HUES6 (cell line): ENCODE data around the gene CTAG1B.
"Not testable (repeated sequence)": the region's sequence is repeated elsewhere in the genome, so short reads cannot be mapped to it uniquely, and the experiment has no call there.

Experiments used
- H3K27ac ChIP-seq: 2 replicates; pipeline ENCODE4 v1.7.0; 2013; ENCODE audit warnings: low read depth, mild to moderate bottlenecking, low read length, inconsistent platforms
- H3K27me3 ChIP-seq: 2 replicates; pipeline ENCODE4 v1.6.1; 2013; ENCODE audit warnings: low read length; ENCODE audit not compliant: control insufficient read depth, insufficient read depth
- H3K36me3 ChIP-seq: 2 replicates; pipeline ENCODE4 v1.6.1; 2013; ENCODE audit warnings: low read length; ENCODE audit not compliant: control insufficient read depth, insufficient read depth
- H3K4me1 ChIP-seq: 2 replicates; pipeline ENCODE4 v1.6.1; 2013; ENCODE audit warnings: low read length; ENCODE audit not compliant: control insufficient read depth, insufficient read depth
- H3K4me3 ChIP-seq: 2 replicates; pipeline ENCODE4 v1.5.1; 2013; ENCODE audit warnings: low read depth, low read length
- H3K9ac ChIP-seq: one replicate; pipeline ENCODE4 v1.6.1; 2013; ENCODE audit warnings: mild to moderate bottlenecking, low read length
- H3K9me3 ChIP-seq: 2 replicates; pipeline ENCODE4 v1.6.1; 2013; ENCODE audit warnings: low read depth, low read length; ENCODE audit not compliant: control insufficient read depth, insufficient read depth

The CTAG1B gene

GRCh38 chrX:154584585-154585183 lies 34.4 kb downstream of the CTAG1B start, which contains the start of gene CTAG1A:
Gene CTAG1A (plus strand): TSS chrX:154585133. CDS start chrX:154585207, 74 bp downstream.
- H3K27ac ChIP-seq, H3K9ac ChIP-seq, H3K36me3 ChIP-seq, H3K9me3 ChIP-seq, H3K4me3 ChIP-seq, H3K27me3 ChIP-seq, H3K4me1 ChIP-seq: not testable (repeated sequence)

GRCh38 chrX:154582994-154583393 lies 36.1 kb downstream of the CTAG1B start:
- H3K4me3 ChIP-seq, H3K27ac ChIP-seq, H3K9ac ChIP-seq, H3K9me3 ChIP-seq, H3K27me3 ChIP-seq, H3K4me1 ChIP-seq, H3K36me3 ChIP-seq: not testable (repeated sequence)

GRCh38 chrX:154575076-154575475 lies 44.0 kb downstream of the CTAG1B start:
- not testable (repeated sequence) for H3K4me3 ChIP-seq, H3K9me3 ChIP-seq, H3K27me3 ChIP-seq, H3K4me1 ChIP-seq, H3K27ac ChIP-seq, H3K9ac ChIP-seq, H3K36me3 ChIP-seq

GRCh38 chrX:154573061-154573460 lies 46.0 kb downstream of the CTAG1B start:
- not testable (repeated sequence) for H3K36me3 ChIP-seq

GRCh38 chrX:154570361-154570760 lies 48.7 kb downstream of the CTAG1B start:
- not testable (repeated sequence) for H3K27ac ChIP-seq, H3K4me1 ChIP-seq, H3K9ac ChIP-seq, H3K36me3 ChIP-seq, H3K9me3 ChIP-seq, H3K4me3 ChIP-seq, H3K27me3 ChIP-seq

More at GRCh38 chrX:154573061-154573460, 46.0 kb downstream of the CTAG1B start:
- not testable (repeated sequence) for H3K9me3 ChIP-seq, H3K27ac ChIP-seq, H3K9ac ChIP-seq, H3K4me1 ChIP-seq, H3K4me3 ChIP-seq, H3K27me3 ChIP-seq
